K562 (cell line): ENCODE results near the gene PLD3. TPM values are rescaled to one million over a fixed set of nuclear protein-coding genes. Genes with fewer than 3 reads are reported as not detected.

ENCODE experiments used
- CBX3 ChIP-seq, 2 experiments: IDR thresholded peaks; 1 replicate in 1 of 2; 2 replicates in 1 of 2; pipeline ENCODE4 v1.6.1; 2012; ENCODE audit warnings: inconsistent platforms in 2 of 2, low read length in 2 of 2, borderline replicate concordance in 1 of 2, control low read depth in 1 of 2
- CXXC5 ChIP-seq: fragments of 250-450 bp; sonication (Bioruptor Pico); IDR thresholded peaks from 2 replicates; pipeline ENCODE4 v1.8.0; 2022; ENCODE audit warnings: inconsistent platforms, mild to moderate bottlenecking, moderate library complexity
- FOSL1 ChIP-seq: fragments of 200-800 bp; sonication (Bioruptor generic); conservative IDR thresholded peaks from 2 replicates; pipeline ENCODE4 v1.6.1; 2016; ENCODE audit warnings: missing genetic modification characterization, missing compliant biosample characterization
- HDAC6 ChIP-seq: IDR thresholded peaks from 2 replicates; pipeline ENCODE4 v1.6.1; 2012; ENCODE audit warnings: low read depth, mild to moderate bottlenecking, control low read depth, inconsistent platforms, low read length, moderate library complexity
- MECOM ChIP-seq: fragments of 250-450 bp; sonication (Bioruptor Pico); IDR thresholded peaks from 2 replicates; pipeline ENCODE4 v1.8.0; 2022; ENCODE audit warnings: inconsistent platforms
- POLR2AphosphoS2 ChIP-seq: IDR thresholded peaks from 2 replicates; pipeline ENCODE4 v1.6.1; 2012; ENCODE audit warnings: low read length, improper control_type of control experiment
- RAD21 ChIP-seq, 2 experiments: fragments of 250-450 bp in 1 of 2; fragments of 450-650 bp in 1 of 2; sonication (Bioruptor Pico) in 1 of 2; formaldehyde crosslinking in 1 of 2; IDR thresholded peaks in 1 of 2; conservative IDR thresholded peaks in 1 of 2; 2 replicates each; pipeline versions ENCODE4 v1.4.0 to v1.8.0; 2020 to 2022; ENCODE audit warnings: mild to moderate bottlenecking in 2 of 2, moderate library complexity in 1 of 2
- RAD51 ChIP-seq: fragments of 450-650 bp; IDR thresholded peaks from 2 replicates; pipeline ENCODE4 v1.7.1; 2016; ENCODE audit warnings: low read depth, mild to moderate bottlenecking, borderline replicate concordance
- RBM39 ChIP-seq: fragments of 200-400 bp; formaldehyde crosslinking; optimal IDR thresholded peaks from 2 replicates; pipeline ENCODE3; 2018; ENCODE audit warnings: low read depth, low read length
- RUNX1 ChIP-seq: sonication (generic); IDR thresholded peaks from 2 replicates; pipeline ENCODE4 v1.6.1; 2016; ENCODE audit warnings: antibody characterized with exemption, low read depth
- SRSF1 ChIP-seq: fragments of 200-400 bp; formaldehyde crosslinking; IDR thresholded peaks from 2 replicates; pipeline ENCODE4 v1.6.1; 2017; ENCODE audit warnings: mild to moderate bottlenecking, low read depth, low read length, moderate library complexity
- ZC3H4 ChIP-seq: sonication (generic); formaldehyde crosslinking; IDR thresholded peaks from 2 replicates; pipeline ENCODE4 v1.9.0; 2021; ENCODE audit warnings: missing genetic modification reagents, borderline replicate concordance
- ZNF175 ChIP-seq: fragments of 200-800 bp; sonication (Bioruptor generic); IDR thresholded peaks from 2 replicates; pipeline ENCODE4 v1.6.1; 2016; ENCODE audit warnings: low read depth, mild to moderate bottlenecking, missing genetic modification characterization, missing compliant biosample characterization
- ZNF3 ChIP-seq: fragments of 250-450 bp; sonication (Bioruptor Pico); IDR thresholded peaks from 2 replicates; pipeline ENCODE4 v1.5.0; 2021; ENCODE audit warnings: mild to moderate bottlenecking, moderate library complexity
- ZNF444 ChIP-seq: fragments of 250-450 bp; sonication (Bioruptor Pico); IDR thresholded peaks from 2 replicates; pipeline ENCODE4 v1.4.0; 2020; ENCODE audit warnings: mild to moderate bottlenecking, moderate library complexity
- polyA plus RNA-seq, 8 experiments: library from polyadenylated mRNA; depleted of rRNA in 4 of 8; stranded (reverse) in 5 of 8; unstranded in 3 of 8; fragments of >200 nt; fragmentation: Nextera tagmentation in 2 of 8; fragmentation: Illumina TruSeq in 1 of 8; extraction: Ambion mirVana in 2 of 8; extraction: Trizol in 1 of 8; gene quantifications; 2 replicates each; pipeline versions ENCODE4 v1.2.1 to v1.2.3, GENCODE V29; 2011 to 2014; ENCODE audit warnings: inconsistent platforms in 1 of 8, missing spikeins in 1 of 8
- total RNA-seq, 7 experiments: library from RNA; depleted of rRNA in 6 of 7; stranded (reverse); fragments of >200 nt in 6 of 7; fragmentation: Illumina TruSeq in 2 of 7; extraction: Trizol in 2 of 7; gene quantifications; 2 replicates each; pipeline versions ENCODE4 v1.2.1 to v1.2.3, GENCODE V29; 2011 to 2021; ENCODE audit warnings: low replicate concordance in 1 of 7
- TF ChIP-seq, protein P1 (sequence below): sonication (generic); formaldehyde crosslinking; IDR thresholded peaks from 2 replicates; pipeline ENCODE4 v1.8.1; 2023; ENCODE audit warnings: mild to moderate bottlenecking, missing genetic modification reagents
- TF ChIP-seq, protein P2 (sequence below): fragments of 250-450 bp; sonication (Bioruptor Pico); IDR thresholded peaks from 2 replicates; pipeline ENCODE4 v1.8.0; 2022; ENCODE audit warnings: moderate library complexity, mild to moderate bottlenecking, inconsistent platforms
- TF ChIP-seq, protein P3 (sequence below): sonication (generic); formaldehyde crosslinking; IDR thresholded peaks from 2 replicates; pipeline ENCODE4 v1.8.0; 2022; ENCODE audit warnings: missing genetic modification reagents, mild to moderate bottlenecking, borderline replicate concordance
- TF ChIP-seq, protein P4 (sequence below): fragments of 250-450 bp; sonication (Bioruptor Pico); IDR thresholded peaks from 2 replicates; pipeline ENCODE4 v1.8.0; 2021; ENCODE audit warnings: mild to moderate bottlenecking, moderate library complexity

PLD3 gene
- total and polyA plus RNA-seq, 9 of the 15 experiments (the other 6 are each of a cell fraction or from before 2014, with no cell fraction given): 2.3 to 128 (median 72.7) TPM

DNA sequence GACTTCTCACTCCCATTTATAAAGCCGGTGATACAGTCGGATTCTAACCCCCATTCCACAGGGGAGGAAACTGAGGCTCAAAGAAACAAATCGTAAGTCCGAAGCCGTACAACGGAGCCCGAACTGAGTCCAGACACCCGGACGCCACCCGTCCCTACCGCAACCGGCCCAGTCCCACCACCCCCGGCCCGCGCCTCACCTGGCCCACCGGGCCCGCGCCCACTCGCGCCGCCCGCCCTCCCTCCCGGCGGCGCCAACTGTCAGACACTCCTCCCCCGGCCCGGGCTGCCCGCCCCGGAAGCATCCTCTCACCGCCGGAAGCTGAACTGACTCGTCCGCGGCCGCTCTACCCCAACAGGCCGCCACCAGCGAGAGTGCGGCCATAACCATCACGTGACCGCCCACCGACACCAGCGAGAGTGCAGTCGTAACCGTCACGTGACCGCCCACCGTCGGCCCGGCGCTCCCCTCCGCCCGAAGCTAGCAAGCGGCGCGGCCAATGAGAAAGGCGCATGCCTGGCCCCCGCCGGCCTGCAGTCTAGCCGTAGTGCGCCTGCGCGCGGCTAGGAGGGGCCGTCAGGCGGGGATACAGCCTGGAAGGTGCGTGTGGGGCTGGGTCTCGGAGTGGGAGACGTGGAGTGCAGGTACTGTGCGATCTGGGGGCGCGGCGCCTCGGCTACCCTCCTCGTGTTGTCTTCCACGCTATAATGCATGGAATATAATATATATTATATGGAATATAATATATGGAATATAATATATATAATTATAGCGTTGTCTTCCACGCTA is at the start of gene PLD3, which contains the start of gene C19orf47 (continued):
- TF ChIP-seq ZNF175: no peak
- no peak for TF ChIP-seq SRSF1
- TF ChIP-seq ZNF444: no peak
- TF ChIP-seq RBM39: no peak
- TF ChIP-seq, protein P1, sequence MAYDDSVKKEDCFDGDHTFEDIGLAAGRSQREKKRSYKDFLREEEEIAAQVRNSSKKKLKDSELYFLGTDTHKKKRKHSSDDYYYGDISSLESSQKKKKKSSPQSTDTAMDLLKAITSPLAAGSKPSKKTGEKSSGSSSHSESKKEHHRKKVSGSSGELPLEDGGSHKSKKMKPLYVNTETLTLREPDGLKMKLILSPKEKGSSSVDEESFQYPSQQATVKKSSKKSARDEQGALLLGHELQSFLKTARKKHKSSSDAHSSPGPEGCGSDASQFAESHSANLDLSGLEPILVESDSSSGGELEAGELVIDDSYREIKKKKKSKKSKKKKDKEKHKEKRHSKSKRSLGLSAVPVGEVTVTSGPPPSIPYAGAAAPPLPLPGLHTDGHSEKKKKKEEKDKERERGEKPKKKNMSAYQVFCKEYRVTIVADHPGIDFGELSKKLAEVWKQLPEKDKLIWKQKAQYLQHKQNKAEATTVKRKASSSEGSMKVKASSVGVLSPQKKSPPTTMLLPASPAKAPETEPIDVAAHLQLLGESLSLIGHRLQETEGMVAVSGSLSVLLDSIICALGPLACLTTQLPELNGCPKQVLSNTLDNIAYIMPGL (CRISPR knock-in tag): 0 out of 2 replicates have a peak, but pooled peaks have one; percentile 55
- peak; percentile 100 for TF ChIP-seq RAD51
- TF ChIP-seq, protein P2, sequence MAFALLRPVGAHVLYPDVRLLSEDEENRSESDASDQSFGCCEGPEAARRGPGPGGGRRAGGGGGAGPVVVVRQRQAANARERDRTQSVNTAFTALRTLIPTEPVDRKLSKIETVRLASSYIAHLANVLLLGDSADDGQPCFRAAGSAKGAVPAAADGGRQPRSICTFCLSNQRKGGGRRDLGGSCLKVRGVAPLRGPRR (CRISPR knock-in tag): no peak
- TF ChIP-seq HDAC6: no peak
- no peak for TF ChIP-seq ZNF3 (CRISPR knock-in tag)
- TF ChIP-seq FOSL1: no peak
- TF ChIP-seq RAD21 (CRISPR knock-in tag; conservative IDR thresholded peaks at IDR 0.05 in 1 of 2, IDR thresholded peaks at IDR 0.05 in 1 of 2): no peak
- TF ChIP-seq CXXC5 (CRISPR knock-in tag): peak; percentile 97
- TF ChIP-seq, protein P3, sequence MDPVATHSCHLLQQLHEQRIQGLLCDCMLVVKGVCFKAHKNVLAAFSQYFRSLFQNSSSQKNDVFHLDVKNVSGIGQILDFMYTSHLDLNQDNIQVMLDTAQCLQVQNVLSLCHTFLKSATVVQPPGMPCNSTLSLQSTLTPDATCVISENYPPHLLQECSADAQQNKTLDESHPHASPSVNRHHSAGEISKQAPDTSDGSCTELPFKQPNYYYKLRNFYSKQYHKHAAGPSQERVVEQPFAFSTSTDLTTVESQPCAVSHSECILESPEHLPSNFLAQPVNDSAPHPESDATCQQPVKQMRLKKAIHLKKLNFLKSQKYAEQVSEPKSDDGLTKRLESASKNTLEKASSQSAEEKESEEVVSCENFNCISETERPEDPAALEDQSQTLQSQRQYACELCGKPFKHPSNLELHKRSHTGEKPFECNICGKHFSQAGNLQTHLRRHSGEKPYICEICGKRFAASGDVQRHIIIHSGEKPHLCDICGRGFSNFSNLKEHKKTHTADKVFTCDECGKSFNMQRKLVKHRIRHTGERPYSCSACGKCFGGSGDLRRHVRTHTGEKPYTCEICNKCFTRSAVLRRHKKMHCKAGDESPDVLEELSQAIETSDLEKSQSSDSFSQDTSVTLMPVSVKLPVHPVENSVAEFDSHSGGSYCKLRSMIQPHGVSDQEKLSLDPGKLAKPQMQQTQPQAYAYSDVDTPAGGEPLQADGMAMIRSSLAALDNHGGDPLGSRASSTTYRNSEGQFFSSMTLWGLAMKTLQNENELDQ (CRISPR knock-in tag): no peak
- peak in 1 of 2 experiments; percentile 59; a peak in 1 of 3 replicates for TF ChIP-seq CBX3 (IDR thresholded peaks at IDR 0.05; ENCODE audit: borderline replicate concordance in 1 of 2, low read length in 2 of 2)
- TF ChIP-seq, protein P4, sequence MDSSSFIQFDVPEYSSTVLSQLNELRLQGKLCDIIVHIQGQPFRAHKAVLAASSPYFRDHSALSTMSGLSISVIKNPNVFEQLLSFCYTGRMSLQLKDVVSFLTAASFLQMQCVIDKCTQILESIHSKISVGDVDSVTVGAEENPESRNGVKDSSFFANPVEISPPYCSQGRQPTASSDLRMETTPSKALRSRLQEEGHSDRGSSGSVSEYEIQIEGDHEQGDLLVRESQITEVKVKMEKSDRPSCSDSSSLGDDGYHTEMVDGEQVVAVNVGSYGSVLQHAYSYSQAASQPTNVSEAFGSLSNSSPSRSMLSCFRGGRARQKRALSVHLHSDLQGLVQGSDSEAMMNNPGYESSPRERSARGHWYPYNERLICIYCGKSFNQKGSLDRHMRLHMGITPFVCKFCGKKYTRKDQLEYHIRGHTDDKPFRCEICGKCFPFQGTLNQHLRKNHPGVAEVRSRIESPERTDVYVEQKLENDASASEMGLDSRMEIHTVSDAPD (CRISPR knock-in tag): no peak
- TF ChIP-seq ZC3H4 (CRISPR knock-in tag): no peak
- TF ChIP-seq RUNX1: no peak
- peak; percentile 72; the same call in 1 of the 2 replicates for TF ChIP-seq MECOM (CRISPR knock-in tag)
- TF ChIP-seq POLR2AphosphoS2: no peak
